NCI-H1092 (cell line): ENCODE data around the gene MAD1L1.
A peak's percentile ranks its signal among the peaks of the same experiment; 100 is the strongest.

Source experiments
- DNase-seq: peaks from one replicate; lab custom pipeline; 2025; lab: John Stamatoyannopoulos, UW

MAD1L1 gene

GRCh38 chr7:2218444-2218785 is 14.3 kb downstream of the MAD1L1 start:
- no peak for DNase-seq

GRCh38 chr7:2217716-2218443 is 14.9 kb downstream of the MAD1L1 start:
- no peak for DNase-seq

GRCh38 chr7:2217206-2217605 is 15.5 kb downstream of the MAD1L1 start:
- no peak for DNase-seq

- no peak for DNase-seq
Observed at GRCh38 chr7:2215851-2216250, 16.9 kb downstream of the MAD1L1 start.

- no peak for DNase-seq
Observed at GRCh38 chr7:2214636-2215035, 18.1 kb downstream of the MAD1L1 start.

- DNase-seq = no peak
Observed at GRCh38 chr7:2213551-2214215, 19.1 kb downstream of the MAD1L1 start.

- DNase-seq = no peak
Observed at GRCh38 chr7:2212906-2213305, 19.8 kb downstream of the MAD1L1 start.

- no peak for DNase-seq
Observed at GRCh38 chr7:2211926-2212325, 20.8 kb downstream of the MAD1L1 start.

GRCh38 chr7:2211259-2211880 is 21.4 kb downstream of the MAD1L1 start:
- no peak for DNase-seq

- no peak for DNase-seq
Observed at GRCh38 chr7:2210551-2211258, 22.0 kb downstream of the MAD1L1 start.

- no peak for DNase-seq
Observed at GRCh38 chr7:2209961-2210323, 22.8 kb downstream of the MAD1L1 start.

GRCh38 chr7:2209146-2209960 is 23.4 kb downstream of the MAD1L1 start:
- peak; percentile 19 for DNase-seq

GRCh38 chr7:2208712-2209111 is 24.0 kb downstream of the MAD1L1 start:
- DNase-seq = no peak

GRCh38 chr7:2205036-2205780 is 27.5 kb downstream of the MAD1L1 start:
- no peak for DNase-seq

- no peak for DNase-seq
Observed at GRCh38 chr7:2204446-2204845, 28.3 kb downstream of the MAD1L1 start.

GRCh38 chr7:2203766-2204300 is 28.9 kb downstream of the MAD1L1 start:
- no peak for DNase-seq

GRCh38 chr7:2202901-2203765 is 29.6 kb downstream of the MAD1L1 start:
- no peak for DNase-seq

- no peak for DNase-seq
Observed at GRCh38 chr7:2202361-2202761, 30.4 kb downstream of the MAD1L1 start.

- DNase-seq = no peak
Observed at GRCh38 chr7:2201686-2202360, 30.9 kb downstream of the MAD1L1 start.
